ENCODE results near the gene ZFHX3. TPM values are rescaled to one million over a fixed set of nuclear protein-coding genes. Genes with fewer than 3 reads are reported as not detected.

Gene ZFHX3
- polyA plus RNA-seq, 1 donor (not counting 4 experiments of a cell fraction or from before 2014, with no cell fraction given): 1.2 TPM

- FAIRE-seq (no peak), DNase-seq (ENCODE audit: low read depth, low spot score) (no peak)
- Histone ChIP-seq H3K4me3 (ENCODE audit: control insufficient read depth in 2 of 3, extremely low read depth in 1 of 3, insufficient read depth in 2 of 3, low read depth in 1 of 3, low read length in 3 of 3) (no peak overlapping the region), H2AFZ (ENCODE audit: control insufficient read depth, low read length) (no peak overlapping the region), H4K20me1 (ENCODE audit: control insufficient read depth, extremely low read depth, insufficient read depth, low read length) (no peaks in the 10 kb centered on the region), H3K79me2 (ENCODE audit: control insufficient read depth, insufficient read depth, low read length) (peaks cover 18% of the 10 kb centered on the region), H3K4me1 (ENCODE audit: control insufficient read depth, extremely low read depth, insufficient read depth, low read length) (no peaks in the 10 kb centered on the region), H3K4me2 (ENCODE audit: control insufficient read depth, extremely low read depth, insufficient read depth, low read depth, low read length) (no peak overlapping the region), H3K36me3 (ENCODE audit: control insufficient read depth in 2 of 2, extremely low read depth in 1 of 2, insufficient read depth in 2 of 2, low read length in 2 of 2) (no peaks in the 10 kb centered on the region), H3K9me1 (ENCODE audit: control insufficient read depth, extremely low read depth, insufficient read depth, low read length) (peaks cover 3% of the 10 kb centered on the region), H3K9me3 (ENCODE audit: control insufficient read depth, low read depth, low read length) (no peaks in the 10 kb centered on the region), H3K9ac (ENCODE audit: control insufficient read depth, extremely low read depth, insufficient read depth, low read length) (no peak overlapping the region), H3K27me3 (ENCODE audit: control insufficient read depth, extremely low read depth, insufficient read depth, low read length) (no peaks in the 10 kb centered on the region), H3K27ac (ENCODE audit: control insufficient read depth, insufficient read depth, low read length) (no peak overlapping the region)
- TF ChIP-seq, protein P1, sequence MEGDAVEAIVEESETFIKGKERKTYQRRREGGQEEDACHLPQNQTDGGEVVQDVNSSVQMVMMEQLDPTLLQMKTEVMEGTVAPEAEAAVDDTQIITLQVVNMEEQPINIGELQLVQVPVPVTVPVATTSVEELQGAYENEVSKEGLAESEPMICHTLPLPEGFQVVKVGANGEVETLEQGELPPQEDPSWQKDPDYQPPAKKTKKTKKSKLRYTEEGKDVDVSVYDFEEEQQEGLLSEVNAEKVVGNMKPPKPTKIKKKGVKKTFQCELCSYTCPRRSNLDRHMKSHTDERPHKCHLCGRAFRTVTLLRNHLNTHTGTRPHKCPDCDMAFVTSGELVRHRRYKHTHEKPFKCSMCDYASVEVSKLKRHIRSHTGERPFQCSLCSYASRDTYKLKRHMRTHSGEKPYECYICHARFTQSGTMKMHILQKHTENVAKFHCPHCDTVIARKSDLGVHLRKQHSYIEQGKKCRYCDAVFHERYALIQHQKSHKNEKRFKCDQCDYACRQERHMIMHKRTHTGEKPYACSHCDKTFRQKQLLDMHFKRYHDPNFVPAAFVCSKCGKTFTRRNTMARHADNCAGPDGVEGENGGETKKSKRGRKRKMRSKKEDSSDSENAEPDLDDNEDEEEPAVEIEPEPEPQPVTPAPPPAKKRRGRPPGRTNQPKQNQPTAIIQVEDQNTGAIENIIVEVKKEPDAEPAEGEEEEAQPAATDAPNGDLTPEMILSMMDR (optimal IDR thresholded peaks at IDR 0.05 in 1 of 3, IDR thresholded peaks at IDR 0.05 in 1 of 3, conservative IDR thresholded peaks at IDR 0.05 in 1 of 3; ENCODE audit: extremely low read depth in 1 of 3, insufficient read depth in 2 of 3, low read length in 3 of 3): no peak
- TF ChIP-seq EZH2 (IDR thresholded peaks at IDR 0.05; ENCODE audit: low read length): no peak
- dilution Hi-C loops (cut with MboI; ENCODE audit: extremely low pct_ligation_motif_present, low sequenced_read_pairs): no loop called here
Observed at GRCh38 chr16:72979974-72980373, 68.0 kb downstream of the ZFHX3 start.

DNA sequence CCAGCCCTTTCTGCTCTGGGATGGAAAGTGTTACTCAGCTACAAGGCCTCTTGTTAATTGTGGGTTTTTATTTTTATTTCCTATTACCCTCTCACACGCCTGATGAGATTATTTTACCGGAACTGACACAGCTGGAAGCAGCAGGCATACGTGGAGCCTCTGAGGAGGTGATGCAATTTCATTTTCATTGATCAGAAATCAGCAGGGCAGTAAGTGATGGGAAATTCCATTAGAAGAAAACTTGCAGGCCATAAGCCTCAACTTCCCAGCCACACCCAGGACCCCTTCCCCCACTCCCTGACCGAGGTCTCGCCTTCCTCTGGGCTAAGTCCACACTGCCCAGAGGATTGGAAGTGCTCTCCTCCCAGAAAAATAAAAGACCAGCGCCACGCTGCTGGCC lies 69.7 kb downstream of the ZFHX3 start:
- Histone ChIP-seq H3K9ac (ENCODE audit: control insufficient read depth, extremely low read depth, insufficient read depth, low read length) (no peak overlapping the region), H3K36me3 (ENCODE audit: control insufficient read depth in 2 of 2, extremely low read depth in 1 of 2, insufficient read depth in 2 of 2, low read length in 2 of 2) (no peaks in the 10 kb centered on the region), H3K4me2 (ENCODE audit: control insufficient read depth, extremely low read depth, insufficient read depth, low read depth, low read length) (no peak overlapping the region), H3K9me3 (ENCODE audit: control insufficient read depth, low read depth, low read length) (no peaks in the 10 kb centered on the region), H3K9me1 (ENCODE audit: control insufficient read depth, extremely low read depth, insufficient read depth, low read length) (peaks cover 3% of the 10 kb centered on the region), H4K20me1 (ENCODE audit: control insufficient read depth, extremely low read depth, insufficient read depth, low read length) (no peaks in the 10 kb centered on the region), H3K79me2 (ENCODE audit: control insufficient read depth, insufficient read depth, low read length) (peaks cover 8% of the 10 kb centered on the region), H2AFZ (ENCODE audit: control insufficient read depth, low read length) (no peak overlapping the region), H3K27me3 (ENCODE audit: control insufficient read depth, extremely low read depth, insufficient read depth, low read length) (no peaks in the 10 kb centered on the region), H3K4me1 (ENCODE audit: control insufficient read depth, extremely low read depth, insufficient read depth, low read length) (no peaks in the 10 kb centered on the region), H3K4me3 (ENCODE audit: control insufficient read depth in 2 of 3, extremely low read depth in 1 of 3, insufficient read depth in 2 of 3, low read depth in 1 of 3, low read length in 3 of 3) (no peak overlapping the region), H3K27ac (ENCODE audit: control insufficient read depth, insufficient read depth, low read length) (no peak overlapping the region)
- no peak for DNase-seq (ENCODE audit: low read depth, low spot score)
- dilution Hi-C loops (cut with MboI; ENCODE audit: extremely low pct_ligation_motif_present, low sequenced_read_pairs): no loop called here
- TF ChIP-seq, protein P1 (optimal IDR thresholded peaks at IDR 0.05 in 1 of 3, IDR thresholded peaks at IDR 0.05 in 1 of 3, conservative IDR thresholded peaks at IDR 0.05 in 1 of 3; ENCODE audit: extremely low read depth in 1 of 3, insufficient read depth in 2 of 3, low read length in 3 of 3): no peak
- no peak for TF ChIP-seq EZH2 (IDR thresholded peaks at IDR 0.05; ENCODE audit: low read length)
- no peak for FAIRE-seq
